HepG2 (cell line): Measurements from ENCODE around the gene LPXN. TPM values are rescaled to one million over a fixed set of nuclear protein-coding genes. Genes with fewer than 3 reads are reported as not detected.

ENCODE experiments used
- ARNTL ChIP-seq: sonication (generic); formaldehyde crosslinking; IDR thresholded peaks from 2 replicates; pipeline ENCODE4 v1.4.0; 2020; ENCODE audit warnings: mild to moderate bottlenecking, missing genetic modification reagents
- ASH2L ChIP-seq: fragments of 300-600, 200-600 bp; sonication (generic); IDR thresholded peaks from 2 replicates; pipeline ENCODE4 v1.7.0; 2017; ENCODE audit warnings: low read depth, mild to moderate bottlenecking, moderate library complexity, mixed read lengths, low read length; ENCODE audit not compliant: insufficient read length
- HNF4G ChIP-seq, 2 experiments: sonication (generic) in 1 of 2; formaldehyde crosslinking in 1 of 2; IDR thresholded peaks; 2 replicates each; pipeline versions ENCODE4 v1.4.0 to v1.6.1; 2011 to 2020; ENCODE audit warnings: borderline replicate concordance in 2 of 2, low read depth in 2 of 2, mild to moderate bottlenecking in 2 of 2, low read length in 1 of 2, missing genetic modification reagents in 1 of 2, moderate library complexity in 1 of 2
- HOXD1 ChIP-seq: sonication (generic); formaldehyde crosslinking; IDR thresholded peaks from 2 replicates; pipeline ENCODE4 v1.5.0; 2020; ENCODE audit warnings: missing genetic modification reagents
- PAWR ChIP-seq: sonication (generic); formaldehyde crosslinking; IDR thresholded peaks from 2 replicates; pipeline ENCODE4 v1.4.0; 2020; ENCODE audit warnings: missing genetic modification reagents, mild to moderate bottlenecking, borderline replicate concordance
- SMARCC2 ChIP-seq: fragments of 450-650 bp; IDR thresholded peaks from 2 replicates; pipeline ENCODE4 v1.6.1; 2017; ENCODE audit warnings: antibody characterized with exemption, mild to moderate bottlenecking
- SOX5 ChIP-seq: IDR thresholded peaks from 2 replicates; pipeline ENCODE4 v1.6.1; 2016; ENCODE audit warnings: borderline replicate concordance
- TEF ChIP-seq: sonication (generic); formaldehyde crosslinking; IDR thresholded peaks from 2 replicates; pipeline ENCODE4 v1.5.0; 2020; ENCODE audit warnings: missing genetic modification reagents
- ZBTB7A ChIP-seq: sonication (generic); formaldehyde crosslinking; IDR thresholded peaks from 2 replicates; pipeline ENCODE4 v1.8.0; 2022; ENCODE audit warnings: mild to moderate bottlenecking, missing genetic modification reagents
- ZNF280B ChIP-seq: sonication (generic); formaldehyde crosslinking; IDR thresholded peaks from 2 replicates; pipeline ENCODE4 v1.5.0; 2020; ENCODE audit warnings: missing genetic modification reagents, mild to moderate bottlenecking, borderline replicate concordance
- ZNF326 ChIP-seq: sonication (generic); formaldehyde crosslinking; IDR thresholded peaks from 2 replicates; pipeline ENCODE4 v1.4.0; 2020; ENCODE audit warnings: missing genetic modification reagents, borderline replicate concordance
- ZNF431 ChIP-seq: sonication (generic); formaldehyde crosslinking; IDR thresholded peaks from 2 replicates; pipeline ENCODE4 v1.9.0; 2022; ENCODE audit warnings: missing genetic modification reagents, low read depth, mild to moderate bottlenecking, borderline replicate concordance
- ZNF567 ChIP-seq: sonication (generic); formaldehyde crosslinking; IDR thresholded peaks from 2 replicates; pipeline ENCODE4 v1.8.1; 2023; ENCODE audit warnings: mild to moderate bottlenecking, missing genetic modification reagents, borderline replicate concordance
- ZNF619 ChIP-seq: sonication (generic); formaldehyde crosslinking; IDR thresholded peaks from 2 replicates; pipeline ENCODE4 v1.4.0; 2020; ENCODE audit warnings: mild to moderate bottlenecking, missing genetic modification reagents
- ZNF660 ChIP-seq: sonication (generic); formaldehyde crosslinking; IDR thresholded peaks from 2 replicates; pipeline ENCODE4 v1.5.1; 2020; ENCODE audit warnings: mild to moderate bottlenecking, low read depth, missing genetic modification reagents, borderline replicate concordance
- polyA plus RNA-seq, 8 experiments: library from polyadenylated mRNA; depleted of rRNA in 3 of 8; stranded (reverse) in 7 of 8; unstranded in 1 of 8; fragments of >200 nt; fragmentation: Illumina TruSeq in 4 of 8; extraction: Trizol in 4 of 8; gene quantifications; 2 replicates each; pipeline versions ENCODE4 v1.2.1 to v1.2.3, GENCODE V29; 2011 to 2016; ENCODE audit warnings: low read depth in 4 of 8, missing spikeins in 1 of 8, mixed read lengths in 1 of 8; ENCODE audit not compliant: insufficient read depth in 1 of 8
- total RNA-seq, 5 experiments: library from RNA; depleted of rRNA; stranded (reverse); fragments of >200 nt; fragmentation: Illumina TruSeq; extraction: Trizol; gene quantifications; 2 replicates each; pipeline ENCODE4 v1.2.3, GENCODE V29; 2016; ENCODE audit warnings: low read depth in 1 of 5
- TF ChIP-seq, protein P1 (sequence below): sonication (generic); formaldehyde crosslinking; IDR thresholded peaks from 2 replicates; pipeline ENCODE4 v1.9.0; 2021; ENCODE audit warnings: missing genetic modification reagents, borderline replicate concordance
- TF ChIP-seq, protein P2 (sequence below): IDR thresholded peaks from 2 replicates; pipeline ENCODE4 v1.4.0; 2020; ENCODE audit warnings: mild to moderate bottlenecking, missing genetic modification reagents
- TF ChIP-seq, protein P3 (sequence below): sonication (generic); formaldehyde crosslinking; conservative IDR thresholded peaks from 2 replicates; pipeline ENCODE4 v1.4.0; 2020; ENCODE audit warnings: missing genetic modification reagents

Gene LPXN
- total and polyA plus RNA-seq, 2 of the 13 experiments (the other 11 are each of a cell fraction or from before 2014, with no cell fraction given), result 1.7 to 3.5 TPM

DNA sequence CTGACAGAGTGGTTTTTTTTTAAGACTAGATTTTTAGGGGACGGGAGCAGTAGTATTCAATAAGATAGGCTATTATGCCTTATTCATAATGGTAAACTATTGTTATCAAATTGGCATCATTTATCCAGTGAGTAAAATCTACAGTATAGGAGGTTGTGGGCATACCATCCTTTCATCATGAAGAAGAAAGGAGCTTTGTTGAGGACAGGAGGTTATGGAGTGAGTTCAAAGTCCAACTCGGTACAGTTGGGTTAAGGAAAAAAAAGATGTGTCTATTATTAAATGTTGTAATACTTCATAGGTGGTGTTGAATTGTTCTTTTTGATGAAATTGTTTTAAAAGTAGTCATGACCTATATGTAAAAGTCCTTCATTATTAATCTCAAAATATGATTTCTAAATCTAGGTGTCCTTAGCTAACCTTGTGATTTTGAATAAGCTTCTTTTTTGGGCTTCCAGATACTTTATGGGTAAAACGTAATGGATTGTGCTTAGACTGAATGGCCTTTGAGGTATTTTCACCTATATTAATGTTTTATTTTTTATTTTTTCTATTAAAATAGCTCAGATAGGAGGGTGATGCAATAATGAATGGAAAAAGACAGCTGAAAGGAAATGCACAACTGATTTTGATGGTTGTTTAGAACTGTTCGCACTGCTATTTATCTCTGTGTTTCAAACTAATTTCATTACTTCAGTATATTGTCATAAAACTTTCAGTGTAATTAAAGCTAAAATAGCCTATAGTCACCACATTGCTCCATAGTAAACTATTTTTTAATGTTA, 31.5 kb upstream of the LPXN start (continued):
- TF ChIP-seq, protein P1, sequence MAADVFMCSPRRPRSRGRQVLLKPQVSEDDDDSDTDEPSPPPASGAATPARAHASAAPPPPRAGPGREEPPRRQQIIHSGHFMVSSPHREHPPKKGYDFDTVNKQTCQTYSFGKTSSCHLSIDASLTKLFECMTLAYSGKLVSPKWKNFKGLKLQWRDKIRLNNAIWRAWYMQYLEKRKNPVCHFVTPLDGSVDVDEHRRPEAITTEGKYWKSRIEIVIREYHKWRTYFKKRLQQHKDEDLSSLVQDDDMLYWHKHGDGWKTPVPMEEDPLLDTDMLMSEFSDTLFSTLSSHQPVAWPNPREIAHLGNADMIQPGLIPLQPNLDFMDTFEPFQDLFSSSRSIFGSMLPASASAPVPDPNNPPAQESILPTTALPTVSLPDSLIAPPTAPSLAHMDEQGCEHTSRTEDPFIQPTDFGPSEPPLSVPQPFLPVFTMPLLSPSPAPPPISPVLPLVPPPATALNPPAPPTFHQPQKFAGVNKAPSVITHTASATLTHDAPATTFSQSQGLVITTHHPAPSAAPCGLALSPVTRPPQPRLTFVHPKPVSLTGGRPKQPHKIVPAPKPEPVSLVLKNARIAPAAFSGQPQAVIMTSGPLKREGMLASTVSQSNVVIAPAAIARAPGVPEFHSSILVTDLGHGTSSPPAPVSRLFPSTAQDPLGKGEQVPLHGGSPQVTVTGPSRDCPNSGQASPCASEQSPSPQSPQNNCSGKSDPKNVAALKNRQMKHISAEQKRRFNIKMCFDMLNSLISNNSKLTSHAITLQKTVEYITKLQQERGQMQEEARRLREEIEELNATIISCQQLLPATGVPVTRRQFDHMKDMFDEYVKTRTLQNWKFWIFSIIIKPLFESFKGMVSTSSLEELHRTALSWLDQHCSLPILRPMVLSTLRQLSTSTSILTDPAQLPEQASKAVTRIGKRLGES (CRISPR knock-in tag), result no peak
- no peak for TF ChIP-seq ZBTB7A
- peak; percentile 39; the same call in 1 of the 2 replicates for TF ChIP-seq HNF4G (IDR thresholded peaks at IDR 0.05; ENCODE audit: borderline replicate concordance, low read depth, low read length)
- TF ChIP-seq HNF4G (CRISPR knock-in tag; IDR thresholded peaks at IDR 0.05; ENCODE audit: borderline replicate concordance, low read depth), result no peak
- TF ChIP-seq, protein P2, sequence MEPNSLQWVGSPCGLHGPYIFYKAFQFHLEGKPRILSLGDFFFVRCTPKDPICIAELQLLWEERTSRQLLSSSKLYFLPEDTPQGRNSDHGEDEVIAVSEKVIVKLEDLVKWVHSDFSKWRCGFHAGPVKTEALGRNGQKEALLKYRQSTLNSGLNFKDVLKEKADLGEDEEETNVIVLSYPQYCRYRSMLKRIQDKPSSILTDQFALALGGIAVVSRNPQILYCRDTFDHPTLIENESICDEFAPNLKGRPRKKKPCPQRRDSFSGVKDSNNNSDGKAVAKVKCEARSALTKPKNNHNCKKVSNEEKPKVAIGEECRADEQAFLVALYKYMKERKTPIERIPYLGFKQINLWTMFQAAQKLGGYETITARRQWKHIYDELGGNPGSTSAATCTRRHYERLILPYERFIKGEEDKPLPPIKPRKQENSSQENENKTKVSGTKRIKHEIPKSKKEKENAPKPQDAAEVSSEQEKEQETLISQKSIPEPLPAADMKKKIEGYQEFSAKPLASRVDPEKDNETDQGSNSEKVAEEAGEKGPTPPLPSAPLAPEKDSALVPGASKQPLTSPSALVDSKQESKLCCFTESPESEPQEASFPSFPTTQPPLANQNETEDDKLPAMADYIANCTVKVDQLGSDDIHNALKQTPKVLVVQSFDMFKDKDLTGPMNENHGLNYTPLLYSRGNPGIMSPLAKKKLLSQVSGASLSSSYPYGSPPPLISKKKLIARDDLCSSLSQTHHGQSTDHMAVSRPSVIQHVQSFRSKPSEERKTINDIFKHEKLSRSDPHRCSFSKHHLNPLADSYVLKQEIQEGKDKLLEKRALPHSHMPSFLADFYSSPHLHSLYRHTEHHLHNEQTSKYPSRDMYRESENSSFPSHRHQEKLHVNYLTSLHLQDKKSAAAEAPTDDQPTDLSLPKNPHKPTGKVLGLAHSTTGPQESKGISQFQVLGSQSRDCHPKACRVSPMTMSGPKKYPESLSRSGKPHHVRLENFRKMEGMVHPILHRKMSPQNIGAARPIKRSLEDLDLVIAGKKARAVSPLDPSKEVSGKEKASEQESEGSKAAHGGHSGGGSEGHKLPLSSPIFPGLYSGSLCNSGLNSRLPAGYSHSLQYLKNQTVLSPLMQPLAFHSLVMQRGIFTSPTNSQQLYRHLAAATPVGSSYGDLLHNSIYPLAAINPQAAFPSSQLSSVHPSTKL (CRISPR knock-in tag), result peak; percentile 47
- TF ChIP-seq HOXD1, result no peak
- TF ChIP-seq, protein P3, sequence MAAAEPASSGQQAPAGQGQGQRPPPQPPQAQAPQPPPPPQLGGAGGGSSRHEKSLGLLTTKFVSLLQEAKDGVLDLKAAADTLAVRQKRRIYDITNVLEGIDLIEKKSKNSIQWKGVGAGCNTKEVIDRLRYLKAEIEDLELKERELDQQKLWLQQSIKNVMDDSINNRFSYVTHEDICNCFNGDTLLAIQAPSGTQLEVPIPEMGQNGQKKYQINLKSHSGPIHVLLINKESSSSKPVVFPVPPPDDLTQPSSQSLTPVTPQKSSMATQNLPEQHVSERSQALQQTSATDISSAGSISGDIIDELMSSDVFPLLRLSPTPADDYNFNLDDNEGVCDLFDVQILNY (CRISPR knock-in tag), result no peak
- TF ChIP-seq ZNF326 (CRISPR knock-in tag), result no peak
- no peak for TF ChIP-seq ZNF619 (CRISPR knock-in tag)
- peak; percentile 68; the same call in 1 of the 2 replicates for TF ChIP-seq SOX5 (CRISPR knock-in tag)
- TF ChIP-seq SMARCC2, result no peak
- TF ChIP-seq ZNF660 (CRISPR knock-in tag), result no peak
- TF ChIP-seq ASH2L, result peak; percentile 15
- TF ChIP-seq ZNF280B (CRISPR knock-in tag), result no peak
- TF ChIP-seq TEF, result no peak
- TF ChIP-seq ZNF567 (CRISPR knock-in tag), result no peak
- TF ChIP-seq ARNTL, result no peak
- no peak for TF ChIP-seq PAWR (CRISPR knock-in tag)
- TF ChIP-seq ZNF431, result no peak
